KMS-11 (cell line): Measurements from ENCODE around the gene PHACTR3.

ENCODE experiments used
- H2AFZ ChIP-seq: fragments of 200-600 bp; sonication (generic); 2 replicates; pipeline ENCODE4 v1.6.1; 2016; ENCODE audit warnings: antibody characterized with exemption, mixed run types, low read depth
- H3K27ac ChIP-seq: fragments of 200-600 bp; sonication (generic); 2 replicates; pipeline ENCODE4 v1.6.1; 2016; ENCODE audit warnings: mild to moderate bottlenecking, mixed run types
- H3K27me3 ChIP-seq: fragments of 200-600 bp; sonication (generic); 2 replicates; pipeline ENCODE4 v1.6.1; 2017; ENCODE audit warnings: mild to moderate bottlenecking, low read depth, mixed run types, moderate library complexity; ENCODE audit not compliant: insufficient read depth
- H3K36me3 ChIP-seq: fragments of 200-600 bp; sonication (generic); 2 replicates; pipeline ENCODE4 v1.6.1; 2017; ENCODE audit warnings: mild to moderate bottlenecking, mixed run types; ENCODE audit not compliant: insufficient read depth
- H3K4me1 ChIP-seq: fragments of 200-600 bp; sonication (generic); 2 replicates; pipeline ENCODE4 v1.6.1; 2016; ENCODE audit warnings: mild to moderate bottlenecking, low read depth, mixed run types; ENCODE audit not compliant: poor library complexity, severe bottlenecking
- H3K4me2 ChIP-seq: fragments of 200-600 bp; sonication (generic); 2 replicates; pipeline ENCODE4 v1.7.0; 2016; ENCODE audit warnings: mild to moderate bottlenecking, mixed run types
- H3K4me3 ChIP-seq: fragments of 200-600 bp; sonication (generic); IDR thresholded peaks from 2 replicates; pipeline ENCODE4 v1.6.1; 2017; ENCODE audit warnings: low read depth, low read length, mixed read lengths; ENCODE audit not compliant: insufficient read depth
- H3K79me2 ChIP-seq: fragments of 200-600 bp; sonication (generic); 2 replicates; pipeline ENCODE4 v1.6.1; 2016; ENCODE audit warnings: low read depth, mixed run types; ENCODE audit not compliant: insufficient read depth
- H3K9ac ChIP-seq: fragments of 200-600 bp; sonication (generic); 2 replicates; pipeline ENCODE4 v1.6.1; 2016; ENCODE audit warnings: mild to moderate bottlenecking, mixed run types
- H4K20me1 ChIP-seq: fragments of 200-600 bp; sonication (generic); 2 replicates; pipeline ENCODE4 v1.6.1; 2016; ENCODE audit warnings: mild to moderate bottlenecking, mixed run types; ENCODE audit not compliant: insufficient read depth
- TF ChIP-seq, protein P1 (sequence below): fragments of 200-600 bp; sonication (generic); conservative IDR thresholded peaks from 2 replicates; pipeline ENCODE4 v1.6.1; 2017; ENCODE audit warnings: low read depth, mild to moderate bottlenecking, antibody characterized with exemption, low read length, moderate library complexity, mixed read lengths

Gene PHACTR3

DNA sequence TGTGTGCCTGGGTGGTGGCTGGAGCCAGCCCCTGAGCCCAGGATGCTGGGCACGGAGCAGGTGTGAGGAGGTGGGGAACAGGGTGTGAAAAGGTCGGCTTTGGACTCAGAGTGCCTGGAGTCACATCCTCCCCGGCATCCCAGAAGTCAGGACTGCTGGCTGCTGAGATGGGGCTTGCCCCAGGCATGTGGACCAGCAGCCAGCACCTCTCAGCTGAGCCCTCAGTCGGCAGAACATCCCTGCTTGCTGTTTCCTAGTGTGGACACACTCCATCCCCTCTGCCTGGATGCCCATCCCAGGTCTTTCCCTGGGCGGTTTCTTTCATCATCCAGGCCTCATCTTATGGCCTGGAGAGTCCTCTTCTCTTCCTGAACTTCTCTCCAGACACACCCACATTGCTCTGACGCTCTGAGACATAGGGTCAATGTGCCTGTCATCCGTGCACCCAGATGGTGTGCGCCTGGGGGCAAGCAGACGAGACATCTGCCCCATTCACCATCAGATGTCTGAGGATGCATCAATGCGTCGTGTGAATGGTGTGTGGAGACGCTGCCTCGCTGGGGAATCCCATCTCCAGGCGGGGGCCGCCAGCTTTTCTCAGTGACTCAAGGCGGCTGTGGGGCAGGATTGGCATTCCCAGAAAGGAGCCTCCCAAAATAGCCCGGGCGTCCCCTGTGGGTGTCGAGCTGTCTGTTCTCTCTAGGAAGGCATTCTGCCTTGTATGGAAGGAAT lies 224.9 kb downstream of the PHACTR3 start:
- Histone ChIP-seq H3K27ac (no peak overlapping the region), H3K4me1 (no peaks in the 10 kb centered on the region), H3K36me3 (no peaks in the 10 kb centered on the region), H3K9ac (no peak overlapping the region), H4K20me1 (no peaks in the 10 kb centered on the region), H3K27me3 (no peaks in the 10 kb centered on the region; the same call in 1 of the 2 replicates), H2AFZ (no peak overlapping the region), H3K4me2 (no peak overlapping the region), H3K79me2 (no peaks in the 10 kb centered on the region), H3K4me3 (no peak overlapping the region)
- TF ChIP-seq, protein P1, sequence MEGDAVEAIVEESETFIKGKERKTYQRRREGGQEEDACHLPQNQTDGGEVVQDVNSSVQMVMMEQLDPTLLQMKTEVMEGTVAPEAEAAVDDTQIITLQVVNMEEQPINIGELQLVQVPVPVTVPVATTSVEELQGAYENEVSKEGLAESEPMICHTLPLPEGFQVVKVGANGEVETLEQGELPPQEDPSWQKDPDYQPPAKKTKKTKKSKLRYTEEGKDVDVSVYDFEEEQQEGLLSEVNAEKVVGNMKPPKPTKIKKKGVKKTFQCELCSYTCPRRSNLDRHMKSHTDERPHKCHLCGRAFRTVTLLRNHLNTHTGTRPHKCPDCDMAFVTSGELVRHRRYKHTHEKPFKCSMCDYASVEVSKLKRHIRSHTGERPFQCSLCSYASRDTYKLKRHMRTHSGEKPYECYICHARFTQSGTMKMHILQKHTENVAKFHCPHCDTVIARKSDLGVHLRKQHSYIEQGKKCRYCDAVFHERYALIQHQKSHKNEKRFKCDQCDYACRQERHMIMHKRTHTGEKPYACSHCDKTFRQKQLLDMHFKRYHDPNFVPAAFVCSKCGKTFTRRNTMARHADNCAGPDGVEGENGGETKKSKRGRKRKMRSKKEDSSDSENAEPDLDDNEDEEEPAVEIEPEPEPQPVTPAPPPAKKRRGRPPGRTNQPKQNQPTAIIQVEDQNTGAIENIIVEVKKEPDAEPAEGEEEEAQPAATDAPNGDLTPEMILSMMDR: no peak

GRCh38 chr20:59829786-59830664 lies 225.7 kb downstream of the PHACTR3 start:
- no peak overlapping the region for H3K27ac ChIP-seq

DNA sequence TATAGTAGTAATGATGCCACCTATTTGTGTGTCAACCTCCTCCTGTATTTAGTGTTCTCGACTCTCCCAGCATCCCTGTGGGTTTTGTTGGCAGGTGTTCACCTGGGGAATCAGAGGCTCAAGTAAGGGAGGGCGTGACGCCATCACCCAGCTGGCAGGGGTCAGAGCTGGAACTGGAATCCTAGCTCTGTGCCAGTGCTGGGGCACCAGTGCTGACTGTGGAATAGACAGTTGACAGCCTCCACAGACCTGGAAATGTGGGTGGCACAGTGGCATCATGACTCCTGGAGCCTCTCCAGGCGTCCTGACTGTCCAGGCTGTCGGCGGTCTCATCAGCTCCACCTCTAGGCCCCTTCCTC lies 226.3 kb downstream of the PHACTR3 start:
- Histone ChIP-seq H3K4me1 (no peaks in the 10 kb centered on the region), H3K9ac (no peak overlapping the region), H3K79me2 (no peaks in the 10 kb centered on the region), H2AFZ (no peak overlapping the region), H3K36me3 (no peaks in the 10 kb centered on the region), H3K27me3 (no peaks in the 10 kb centered on the region; the same call in 1 of the 2 replicates), H3K4me2 (no peak overlapping the region), H3K27ac (no peak overlapping the region), H4K20me1 (no peaks in the 10 kb centered on the region), H3K4me3 (no peak overlapping the region)
- TF ChIP-seq, protein P1: no peak

More at GRCh38 chr20:59829786-59830664, 225.7 kb downstream of the PHACTR3 start:
- no peak overlapping the region for H2AFZ ChIP-seq
- no peaks in the 10 kb centered on the region for H3K4me1 ChIP-seq
- H3K79me2 ChIP-seq: no peaks in the 10 kb centered on the region
- H3K4me2 ChIP-seq: no peak overlapping the region
- no peak overlapping the region for H3K9ac ChIP-seq
- TF ChIP-seq, protein P1: no peak
- H4K20me1 ChIP-seq: no peaks in the 10 kb centered on the region
- no peak overlapping the region for H3K4me3 ChIP-seq
- no peaks in the 10 kb centered on the region for H3K36me3 ChIP-seq
- no peaks in the 10 kb centered on the region; the same call in 1 of the 2 replicates for H3K27me3 ChIP-seq

GRCh38 chr20:59831024-59831915 lies 226.9 kb downstream of the PHACTR3 start:
- H4K20me1 ChIP-seq: no peaks in the 10 kb centered on the region
- H3K4me3 ChIP-seq: no peak overlapping the region
- no peak overlapping the region for H2AFZ ChIP-seq
- no peak overlapping the region for H3K4me2 ChIP-seq
- TF ChIP-seq, protein P1: no peak
- H3K9ac ChIP-seq: no peak overlapping the region
- H3K79me2 ChIP-seq: no peaks in the 10 kb centered on the region
- H3K27ac ChIP-seq: no peak overlapping the region
- H3K36me3 ChIP-seq: no peaks in the 10 kb centered on the region
- H3K4me1 ChIP-seq: no peaks in the 10 kb centered on the region
- H3K27me3 ChIP-seq: no peaks in the 10 kb centered on the region; the same call in 1 of the 2 replicates
